Endothelial cell of hepatic sinusoid (primary cell): ENCODE measurements around the gene RASA3.
"Not testable (repeated sequence)": the region's sequence is repeated elsewhere in the genome, so short reads cannot be mapped to it uniquely, and the experiment has no call there.

Experiments used
- in situ Hi-C: cut with HindIII; loops from 2 replicates; pipeline ENCODE4 v1.10.0; 2017; ENCODE audit warnings: low sequenced_read_pairs

The RASA3 gene

GRCh38 chr13:114132419-114133121 is at the start of gene RASA3:
RASA3 (minus strand) TSS chr13:114132623; CDS start chr13:114132489, 134 bp downstream.
- in situ Hi-C loops, result no loop called here

- in situ Hi-C loops, result no loop called here
Observed at GRCh38 chr13:114179087-114179658, 46.8 kb upstream of the RASA3 start, which contains the start of gene CFAP97D2. CFAP97D2 (plus strand) TSS chr13:114179257; CDS start chr13:114179331, 74 bp downstream.

- in situ Hi-C loops, result no loop called here
Observed at GRCh38 chr13:114177245-114178010, 45.0 kb upstream of the RASA3 start.

GRCh38 chr13:114176359-114176902 is 44.0 kb upstream of the RASA3 start:
- in situ Hi-C loops, result not testable (repeated sequence)

- in situ Hi-C loops, result no loop called here
Observed at GRCh38 chr13:114174529-114174961, 42.1 kb upstream of the RASA3 start.

- in situ Hi-C loops, result no loop called here
Observed at GRCh38 chr13:114173745-114174144, 41.3 kb upstream of the RASA3 start.

- in situ Hi-C loops, result no loop called here
Observed at GRCh38 chr13:114173272-114173671, 40.8 kb upstream of the RASA3 start.

- in situ Hi-C loops, result loop anchor here (5.0 kb wide), 2 partner anchors 56 to 111 kb away; no protein-coding TSS in a partner anchor
Observed at GRCh38 chr13:114167885-114168284, 35.5 kb upstream of the RASA3 start.

- in situ Hi-C loops, result loop anchor here (5.0 kb wide), 2 partner anchors 55 to 110 kb away; no protein-coding TSS in a partner anchor
Observed at GRCh38 chr13:114167426-114167825, 35.0 kb upstream of the RASA3 start.

GRCh38 chr13:114166381-114167131 is 34.1 kb upstream of the RASA3 start:
- in situ Hi-C loops, result loop anchor here (5.0 kb wide), 2 partner anchors 54 to 109 kb away; no protein-coding TSS in a partner anchor

- in situ Hi-C loops, result loop anchor here (5.0 kb wide), 2 partner anchors 53 to 108 kb away; no protein-coding TSS in a partner anchor
Observed at GRCh38 chr13:114164681-114165429, 32.4 kb upstream of the RASA3 start.

GRCh38 chr13:114164053-114164452 is 31.6 kb upstream of the RASA3 start:
- in situ Hi-C loops, result no loop called here

- in situ Hi-C loops, result no loop called here
Observed at GRCh38 chr13:114162533-114162922, 30.1 kb upstream of the RASA3 start.

- in situ Hi-C loops, result no loop called here
Observed at GRCh38 chr13:114161644-114162532, 29.5 kb upstream of the RASA3 start.

- in situ Hi-C loops, result no loop called here
Observed at GRCh38 chr13:114161028-114161556, 28.7 kb upstream of the RASA3 start.

- in situ Hi-C loops, result not testable (repeated sequence)
Observed at GRCh38 chr13:114158869-114159666, 26.6 kb upstream of the RASA3 start.

- in situ Hi-C loops, result no loop called here
Observed at GRCh38 chr13:114157869-114158495, 25.6 kb upstream of the RASA3 start.
